Right forelimb (tissue), 1 donor: ENCODE measurements around the gene MEX3B.
"Not testable (repeated sequence)": the region's sequence is repeated elsewhere in the genome, so short reads cannot be mapped to it uniquely, and the experiment has no call there.

ENCODE experiments used
- DNase-seq: peaks from one replicate; pipeline ENCODE4 v3.0.0-alpha.2; 2018

Gene MEX3B

GRCh38 chr15:82047453-82048400 lies 1.9 kb upstream of the MEX3B start:
- peak; percentile 54 for DNase-seq

GRCh38 chr15:82046666-82047452 lies 1.0 kb upstream of the MEX3B start:
- peak; percentile 99 for DNase-seq

- DNase-seq, result peak; percentile 76
Observed at GRCh38 chr15:82045179-82045891, 483 bp downstream of the MEX3B start.

- peak; percentile 85 for DNase-seq
Observed at GRCh38 chr15:82044373-82045178, 1.2 kb downstream of the MEX3B start.

- peak; percentile 56 for DNase-seq
Observed at GRCh38 chr15:82043796-82044372, 1.9 kb downstream of the MEX3B start.

GRCh38 chr15:82043130-82043673 lies 2.6 kb downstream of the MEX3B start:
- DNase-seq, result peak; percentile 57

- DNase-seq, result no peak
Observed at GRCh38 chr15:82040862-82041261, 5.0 kb downstream of the MEX3B start.

- no peak for DNase-seq
Observed at GRCh38 chr15:82040390-82040789, 5.4 kb downstream of the MEX3B start.

- DNase-seq, result no peak
Observed at GRCh38 chr15:82039871-82040270, 5.9 kb downstream of the MEX3B start.

- DNase-seq, result no peak
Observed at GRCh38 chr15:82036461-82036860, 9.4 kb downstream of the MEX3B start.

- DNase-seq, result no peak
Observed at GRCh38 chr15:82031871-82032270, 13.9 kb downstream of the MEX3B start.

GRCh38 chr15:82030176-82030575 lies 15.6 kb downstream of the MEX3B start:
- no peak for DNase-seq

- DNase-seq, result not testable (repeated sequence)
Observed at GRCh38 chr15:82028163-82028562, 17.7 kb downstream of the MEX3B start.

GRCh38 chr15:82021992-82022391 lies 23.8 kb downstream of the MEX3B start:
- no peak for DNase-seq

GRCh38 chr15:82020625-82021394 lies 25.0 kb downstream of the MEX3B start:
- DNase-seq, result no peak

GRCh38 chr15:82018201-82018600 lies 27.6 kb downstream of the MEX3B start:
- DNase-seq, result no peak

- DNase-seq, result no peak
Observed at GRCh38 chr15:82017656-82018055, 28.2 kb downstream of the MEX3B start.

GRCh38 chr15:82014989-82015388 lies 30.8 kb downstream of the MEX3B start:
- DNase-seq, result no peak

- DNase-seq, result no peak
Observed at GRCh38 chr15:82012908-82013307, 32.9 kb downstream of the MEX3B start.

GRCh38 chr15:82005239-82005638 lies 40.6 kb downstream of the MEX3B start:
- no peak for DNase-seq

GRCh38 chr15:82003916-82004315 lies 41.9 kb downstream of the MEX3B start:
- DNase-seq, result no peak
